DOHH2 (cell line): Measurements from ENCODE around the gene BAD.

Source experiments
- EZH2phosphoT487 ChIP-seq: fragments of 200-600 bp; sonication (generic); IDR thresholded peaks from 2 replicates; pipeline ENCODE4 v1.6.1; 2017; ENCODE audit warnings: borderline replicate concordance, mild to moderate bottlenecking, antibody characterized with exemption, low read length, moderate library complexity, mixed read lengths
- TF ChIP-seq, protein P1 (sequence below): fragments of 200-600 bp; sonication (generic); IDR thresholded peaks from one replicate; pipeline ENCODE4 v1.5.1; 2014; ENCODE audit warnings: antibody characterized with exemption, mild to moderate bottlenecking, low read depth, low read length; ENCODE audit not compliant: poor library complexity, severe bottlenecking

DNA sequence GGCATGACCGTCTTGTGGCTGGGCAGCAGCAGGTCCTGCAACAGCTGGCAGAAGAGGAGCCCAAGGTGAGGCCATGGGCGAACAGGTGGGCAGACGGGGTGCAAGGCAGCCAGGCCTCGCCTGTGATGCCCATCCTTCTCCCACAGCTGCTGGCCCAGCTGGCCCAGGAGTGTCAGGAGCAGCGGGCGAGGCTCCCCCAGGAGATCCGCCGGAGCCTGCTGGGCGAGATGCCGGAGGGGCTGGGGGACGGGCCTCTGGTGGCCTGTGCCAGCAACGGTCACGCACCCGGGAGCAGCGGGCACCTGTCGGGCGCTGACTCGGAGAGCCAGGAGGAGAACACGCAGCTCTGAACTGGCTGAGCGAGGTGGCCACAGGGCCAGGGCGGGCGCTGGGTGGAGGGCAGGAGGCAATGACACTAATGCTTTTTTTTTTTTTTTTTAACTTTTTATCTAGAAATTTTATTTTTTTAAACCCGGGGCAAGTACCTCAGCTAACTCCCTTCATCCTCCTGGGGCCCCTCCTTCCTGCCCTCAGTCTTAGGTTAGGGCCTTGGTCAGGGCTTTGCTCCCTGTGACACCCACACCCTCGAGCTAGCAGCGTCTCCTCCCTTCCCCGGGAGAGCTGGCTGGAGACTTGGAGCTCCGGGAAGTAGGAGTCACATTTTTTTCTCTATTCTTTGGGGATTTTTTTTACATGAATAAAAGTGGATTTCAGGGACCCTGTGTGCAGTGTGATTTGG, 17.1 kb downstream of the BAD start:
- TF ChIP-seq EZH2phosphoT487 = no peak
- TF ChIP-seq, protein P1, sequence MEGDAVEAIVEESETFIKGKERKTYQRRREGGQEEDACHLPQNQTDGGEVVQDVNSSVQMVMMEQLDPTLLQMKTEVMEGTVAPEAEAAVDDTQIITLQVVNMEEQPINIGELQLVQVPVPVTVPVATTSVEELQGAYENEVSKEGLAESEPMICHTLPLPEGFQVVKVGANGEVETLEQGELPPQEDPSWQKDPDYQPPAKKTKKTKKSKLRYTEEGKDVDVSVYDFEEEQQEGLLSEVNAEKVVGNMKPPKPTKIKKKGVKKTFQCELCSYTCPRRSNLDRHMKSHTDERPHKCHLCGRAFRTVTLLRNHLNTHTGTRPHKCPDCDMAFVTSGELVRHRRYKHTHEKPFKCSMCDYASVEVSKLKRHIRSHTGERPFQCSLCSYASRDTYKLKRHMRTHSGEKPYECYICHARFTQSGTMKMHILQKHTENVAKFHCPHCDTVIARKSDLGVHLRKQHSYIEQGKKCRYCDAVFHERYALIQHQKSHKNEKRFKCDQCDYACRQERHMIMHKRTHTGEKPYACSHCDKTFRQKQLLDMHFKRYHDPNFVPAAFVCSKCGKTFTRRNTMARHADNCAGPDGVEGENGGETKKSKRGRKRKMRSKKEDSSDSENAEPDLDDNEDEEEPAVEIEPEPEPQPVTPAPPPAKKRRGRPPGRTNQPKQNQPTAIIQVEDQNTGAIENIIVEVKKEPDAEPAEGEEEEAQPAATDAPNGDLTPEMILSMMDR = no peak
